Mesenchymal stem cell (in vitro differentiated cells and primary cell): ENCODE measurements around the gene KRTAP10-7.
"Not testable (repeated sequence)": the region's sequence is repeated elsewhere in the genome, so short reads cannot be mapped to it uniquely, and the experiment has no call there.

Experiments used
- DNase-seq: peaks from one replicate; pipeline ENCODE4 v3.0.0-alpha.2; 2013
- H2AFZ ChIP-seq: one replicate; pipeline ENCODE4 v1.6.1; 2013; ENCODE audit warnings: low read depth, mild to moderate bottlenecking, control low read depth, inconsistent platforms, low read length, moderate library complexity
- H2AK5ac ChIP-seq: 2 replicates; pipeline ENCODE4 v1.6.1; 2013; ENCODE audit warnings: low read length, moderate library complexity, mild to moderate bottlenecking, inconsistent platforms; ENCODE audit not compliant: severe bottlenecking
- H2BK120ac ChIP-seq: one replicate; pipeline ENCODE4 v1.6.1; 2013; ENCODE audit warnings: low read depth, mild to moderate bottlenecking, inconsistent platforms, low read length, moderate library complexity
- H2BK12ac ChIP-seq, 2 experiments: one replicate each; pipeline ENCODE4 v1.6.1; 2013; ENCODE audit warnings: inconsistent platforms in 2 of 2, low read length in 2 of 2, mild to moderate bottlenecking in 2 of 2, moderate library complexity in 2 of 2, control low read depth in 1 of 2
- H2BK15ac ChIP-seq: one replicate; pipeline ENCODE4 v1.6.1; 2013; ENCODE audit warnings: mild to moderate bottlenecking, low read depth, inconsistent platforms; ENCODE audit not compliant: poor library complexity, severe bottlenecking
- H2BK5ac ChIP-seq: 2 replicates; pipeline ENCODE4 v1.6.1; 2013; ENCODE audit warnings: low read depth, mild to moderate bottlenecking, low read length, control low read depth, inconsistent platforms; ENCODE audit not compliant: poor library complexity, severe bottlenecking
- H3K14ac ChIP-seq, 2 experiments: one replicate each; pipeline ENCODE4 v1.6.1; 2013; ENCODE audit warnings: inconsistent platforms in 2 of 2, low read length in 2 of 2, control low read depth in 1 of 2, mild to moderate bottlenecking in 1 of 2, moderate library complexity in 1 of 2
- H3K18ac ChIP-seq, 2 experiments: one replicate each; pipeline ENCODE4 v1.6.1; 2013; ENCODE audit warnings: inconsistent platforms in 2 of 2, low read length in 2 of 2, control low read depth in 1 of 2, low read depth in 1 of 2, mild to moderate bottlenecking in 1 of 2
- H3K23ac ChIP-seq, 2 experiments: one replicate each; pipeline ENCODE4 v1.6.1; 2013; ENCODE audit warnings: inconsistent platforms in 2 of 2, low read length in 2 of 2, mild to moderate bottlenecking in 2 of 2, moderate library complexity in 2 of 2, control low read depth in 1 of 2
- H3K27ac ChIP-seq: 2 replicates; pipeline ENCODE4 v1.5.1; 2013; ENCODE audit warnings: mild to moderate bottlenecking, moderate library complexity, low read length, control low read depth, inconsistent platforms; ENCODE audit not compliant: poor library complexity, severe bottlenecking
- H3K27me3 ChIP-seq, 2 experiments: 2 replicates each; pipeline versions ENCODE4 v1.6.1 to v1.7.0; 2013; ENCODE audit warnings: low read length in 2 of 2, mild to moderate bottlenecking in 2 of 2, moderate library complexity in 2 of 2, control low read depth in 1 of 2, inconsistent platforms in 1 of 2; ENCODE audit not compliant: control insufficient read depth in 1 of 2, insufficient read depth in 1 of 2
- H3K36me3 ChIP-seq, 2 experiments: 2 replicates each; pipeline versions ENCODE4 v1.6.1 to v1.7.0; 2013; ENCODE audit warnings: low read length in 2 of 2, control low read depth in 1 of 2, inconsistent platforms in 1 of 2, low read depth in 1 of 2, mild to moderate bottlenecking in 1 of 2; ENCODE audit not compliant: insufficient read depth in 2 of 2, control insufficient read depth in 1 of 2
- H3K4ac ChIP-seq, 2 experiments: one replicate each; pipeline ENCODE4 v1.6.1; 2013; ENCODE audit warnings: inconsistent platforms in 2 of 2, low read length in 2 of 2, mild to moderate bottlenecking in 2 of 2, moderate library complexity in 2 of 2, control low read depth in 1 of 2, low read depth in 1 of 2
- H3K4me1 ChIP-seq: 2 replicates; pipeline ENCODE4 v1.6.1; 2013; ENCODE audit warnings: low read depth, low read length, control low read depth; ENCODE audit not compliant: control insufficient read depth, insufficient read depth
- H3K4me2 ChIP-seq: 2 replicates; pipeline ENCODE4 v1.6.1; 2013; ENCODE audit warnings: low read length, mild to moderate bottlenecking, inconsistent platforms; ENCODE audit not compliant: poor library complexity, severe bottlenecking
- H3K4me3 ChIP-seq, 2 experiments: 2 replicates each; pipeline versions ENCODE4 v1.5.1 to v1.7.0; 2013; ENCODE audit warnings: low read length in 2 of 2, mild to moderate bottlenecking in 2 of 2, control low read depth in 1 of 2, low read depth in 1 of 2; ENCODE audit not compliant: insufficient read depth in 1 of 2
- H3K79me1 ChIP-seq: replicated peaks from 2 replicates; pipeline ENCODE4 v1.6.1; 2013; ENCODE audit warnings: mild to moderate bottlenecking, control low read depth, low read length, inconsistent platforms; ENCODE audit not compliant: poor library complexity, severe bottlenecking
- H3K9ac ChIP-seq: 2 replicates; pipeline ENCODE4 v1.7.0; 2013; ENCODE audit warnings: mild to moderate bottlenecking, low read length, moderate library complexity
- H3K9me3 ChIP-seq: 2 replicates; pipeline ENCODE4 v1.7.0; 2013; ENCODE audit warnings: mild to moderate bottlenecking, low read length; ENCODE audit not compliant: control insufficient read depth
- H4K8ac ChIP-seq: one replicate; pipeline ENCODE4 v1.6.1; 2013; ENCODE audit warnings: inconsistent platforms, mild to moderate bottlenecking, low read length, moderate library complexity
- H4K91ac ChIP-seq: one replicate; pipeline ENCODE4 v1.6.1; 2013; ENCODE audit warnings: mild to moderate bottlenecking, low read length, inconsistent platforms
- WGBS: methylation state at CpG from one replicate; pipeline ENCODE4 v1.1.7; 2013; ENCODE audit warnings: mixed read lengths; 5-methylcytosine and 5-hydroxymethylcytosine counted together

KRTAP10-7 gene

GRCh38 chr21:44627831-44628233, 27.4 kb downstream of the KRTAP10-7 start:
- not testable (repeated sequence) for H3K9ac ChIP-seq, H2AFZ ChIP-seq, H2BK15ac ChIP-seq, H2BK5ac ChIP-seq, H3K4me1 ChIP-seq, H4K91ac ChIP-seq, H3K4ac ChIP-seq, DNase-seq, H3K4me3 ChIP-seq, H4K8ac ChIP-seq, H2AK5ac ChIP-seq, H3K4me2 ChIP-seq, H3K27ac ChIP-seq, H3K36me3 ChIP-seq, H2BK120ac ChIP-seq, H3K27me3 ChIP-seq, H2BK12ac ChIP-seq, H3K23ac ChIP-seq, H3K14ac ChIP-seq, H3K18ac ChIP-seq, H3K79me1 ChIP-seq
- H3K9me3 ChIP-seq: peaks cover 53% of the 10 kb centered on the region
- 72% methylated on average over 6 of the region's 15 CpGs for WGBS

- H2BK15ac ChIP-seq: no peak overlapping the region
- H3K9ac ChIP-seq: no peak overlapping the region
- H3K14ac ChIP-seq: no peak overlapping the region
- H3K79me1 ChIP-seq: no peaks in the 10 kb centered on the region
- no peaks in the 10 kb centered on the region for H3K36me3 ChIP-seq
- no peaks in the 10 kb centered on the region for H3K27me3 ChIP-seq
- H3K27ac ChIP-seq: no peak overlapping the region
- no peak overlapping the region for H3K4me2 ChIP-seq
- H4K8ac ChIP-seq: no peak overlapping the region
- no peak overlapping the region for H3K4ac ChIP-seq
- H2BK5ac ChIP-seq: no peak overlapping the region
- H2AFZ ChIP-seq: no peak overlapping the region
- no peak overlapping the region for H2AK5ac ChIP-seq
- no peak overlapping the region for H3K18ac ChIP-seq
- H4K91ac ChIP-seq: no peak overlapping the region
- no peaks in the 10 kb centered on the region for H3K4me1 ChIP-seq
- H3K9me3 ChIP-seq: peaks cover 44% of the 10 kb centered on the region
- no peak overlapping the region for H2BK12ac ChIP-seq
- no peak overlapping the region for H3K4me3 ChIP-seq
- no peak for DNase-seq
- no peak overlapping the region for H2BK120ac ChIP-seq
- 74% methylated on average over 16 of the region's 18 CpGs for WGBS
- no peak overlapping the region for H3K23ac ChIP-seq
Observed at GRCh38 chr21:44628707-44629391, 28.5 kb downstream of the KRTAP10-7 start.

- H3K4me2 ChIP-seq: no peak overlapping the region
- no peak overlapping the region for H2BK15ac ChIP-seq
- H3K18ac ChIP-seq: no peak overlapping the region
- H3K9ac ChIP-seq: no peak overlapping the region
- H3K4ac ChIP-seq: no peak overlapping the region
- H2AK5ac ChIP-seq: no peak overlapping the region
- H3K4me1 ChIP-seq: no peaks in the 10 kb centered on the region
- no peak overlapping the region for H2BK5ac ChIP-seq
- no peaks in the 10 kb centered on the region for H3K27me3 ChIP-seq
- H3K14ac ChIP-seq: no peak overlapping the region
- WGBS: no CpG with 5 or more reads among the region's 2 CpGs
- H2BK120ac ChIP-seq: no peak overlapping the region
- H2BK12ac ChIP-seq: no peak overlapping the region
- no peak overlapping the region for H3K23ac ChIP-seq
- H3K27ac ChIP-seq: no peak overlapping the region
- peaks cover 35% of the 10 kb centered on the region for H3K9me3 ChIP-seq
- H4K91ac ChIP-seq: no peak overlapping the region
- no peak for DNase-seq
- H3K4me3 ChIP-seq: no peak overlapping the region
- no peaks in the 10 kb centered on the region for H3K79me1 ChIP-seq
- no peak overlapping the region for H2AFZ ChIP-seq
- H3K36me3 ChIP-seq: no peaks in the 10 kb centered on the region
- no peak overlapping the region for H4K8ac ChIP-seq
Observed at GRCh38 chr21:44630440-44630839, 30.0 kb downstream of the KRTAP10-7 start.

GRCh38 chr21:44632067-44632466, 31.7 kb downstream of the KRTAP10-7 start:
- Histone ChIP-seq H3K27ac (no peak overlapping the region), H3K4me3 (no peak overlapping the region), H4K8ac (no peak overlapping the region), H3K4ac (no peak overlapping the region), H2AFZ (no peak overlapping the region), H2BK5ac (no peak overlapping the region), H2BK120ac (no peak overlapping the region), H3K9ac (no peak overlapping the region), H3K18ac (no peak overlapping the region), H4K91ac (no peak overlapping the region), H3K36me3 (no peaks in the 10 kb centered on the region), H3K4me2 (no peak overlapping the region), H2AK5ac (no peak overlapping the region), H2BK15ac (no peak overlapping the region), H3K4me1 (no peaks in the 10 kb centered on the region), H2BK12ac (no peak overlapping the region), H3K9me3 (peaks cover 28% of the 10 kb centered on the region), H3K27me3 (peaks cover 0 to 8% of the 10 kb centered on the region in 2 experiments), H3K79me1 (no peaks in the 10 kb centered on the region), H3K23ac (no peak overlapping the region), H3K14ac (no peak overlapping the region)
- DNase-seq: no peak
- no CpG with 5 or more reads among the region's 1 CpG for WGBS
